ENCODE results near the gene TCHHL1.
"Not testable (repeated sequence)": the region's sequence is repeated elsewhere in the genome, so short reads cannot be mapped to it uniquely, and the experiment has no call there.

Gene TCHHL1

GRCh38 chr1:152096931-152097330 lies 8.1 kb upstream of the TCHHL1 start:
- H3K4me1 ChIP-seq (ENCODE audit: control insufficient read depth, insufficient read depth, low read length, poor library complexity, severe bottlenecking): no peaks in the 10 kb centered on the region
- H3K36me3 ChIP-seq (ENCODE audit: control insufficient read depth, insufficient read depth, low read length): no peaks in the 10 kb centered on the region
- no peak for DNase-seq
- H3K4me3 ChIP-seq (ENCODE audit: insufficient read depth, low read depth, low read length, poor library complexity, severe bottlenecking): no peak overlapping the region
- H3K27me3 ChIP-seq (replicated peaks; ENCODE audit: control insufficient read depth, insufficient read depth, low read length, poor library complexity, severe bottlenecking): no peaks in the 10 kb centered on the region
- no peaks in the 10 kb centered on the region for H3K9me3 ChIP-seq (ENCODE audit: control insufficient read depth, low read length)
- H3K27ac ChIP-seq (ENCODE audit: insufficient read depth, low read length, poor library complexity, severe bottlenecking): no peak overlapping the region

DNA sequence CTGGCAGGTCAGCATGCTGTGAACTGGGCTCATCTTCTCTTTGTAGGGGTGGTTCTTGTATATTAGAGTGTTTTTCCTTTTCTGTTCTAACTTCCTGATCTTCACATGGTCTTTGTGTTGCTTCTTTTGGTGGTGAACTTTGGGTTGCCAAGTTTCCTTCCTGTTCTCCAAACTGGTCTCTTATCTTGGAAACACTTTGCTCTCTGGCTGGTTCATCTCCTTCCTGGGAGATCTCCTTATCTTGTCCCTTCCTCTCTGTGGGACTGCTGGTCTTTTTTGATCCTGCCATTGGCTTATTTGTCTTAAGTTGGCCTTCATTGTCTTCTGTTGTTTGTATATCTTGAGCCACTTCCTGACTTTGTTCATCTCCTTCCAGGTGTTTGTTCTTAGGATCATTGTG lies 2.1 kb downstream of the TCHHL1 start:
- Histone ChIP-seq H3K4me1 (ENCODE audit: control insufficient read depth, insufficient read depth, low read length, poor library complexity, severe bottlenecking) (no peaks in the 10 kb centered on the region), H3K27me3 (replicated peaks; ENCODE audit: control insufficient read depth, insufficient read depth, low read length, poor library complexity, severe bottlenecking) (no peaks in the 10 kb centered on the region), H3K9me3 (ENCODE audit: control insufficient read depth, low read length) (no peaks in the 10 kb centered on the region), H3K4me3 (ENCODE audit: insufficient read depth, low read depth, low read length, poor library complexity, severe bottlenecking) (no peak overlapping the region), H3K36me3 (ENCODE audit: control insufficient read depth, insufficient read depth, low read length) (no peaks in the 10 kb centered on the region), H3K27ac (ENCODE audit: insufficient read depth, low read length, poor library complexity, severe bottlenecking) (no peak overlapping the region)
- no peak for DNase-seq

DNA sequence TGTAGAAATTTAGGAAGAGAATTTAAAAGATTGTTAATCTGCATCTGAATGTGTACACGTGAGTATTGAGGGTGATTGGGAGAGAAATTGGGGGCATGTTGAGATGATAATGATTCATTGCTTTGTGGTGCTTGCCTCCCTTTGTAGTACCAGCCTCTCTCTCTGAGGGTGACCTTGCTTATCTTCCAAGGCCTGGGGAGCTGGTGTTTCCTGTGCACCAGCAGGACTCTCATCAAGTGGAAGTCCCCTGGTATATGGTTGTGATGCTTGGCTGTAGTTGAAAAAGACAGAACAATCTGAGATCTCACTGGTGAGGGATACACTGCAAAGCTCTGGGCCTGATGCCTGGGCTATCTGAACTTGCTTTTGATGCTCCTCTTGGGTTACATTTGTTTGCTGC lies 4.0 kb downstream of the TCHHL1 start:
- no peaks in the 10 kb centered on the region for H3K27me3 ChIP-seq (replicated peaks; ENCODE audit: control insufficient read depth, insufficient read depth, low read length, poor library complexity, severe bottlenecking)
- no peak overlapping the region for H3K27ac ChIP-seq (ENCODE audit: insufficient read depth, low read length, poor library complexity, severe bottlenecking)
- H3K9me3 ChIP-seq (ENCODE audit: control insufficient read depth, low read length): no peaks in the 10 kb centered on the region
- no peaks in the 10 kb centered on the region for H3K4me1 ChIP-seq (ENCODE audit: control insufficient read depth, insufficient read depth, low read length, poor library complexity, severe bottlenecking)
- no peak for DNase-seq
- no peaks in the 10 kb centered on the region for H3K36me3 ChIP-seq (ENCODE audit: control insufficient read depth, insufficient read depth, low read length)
- H3K4me3 ChIP-seq (ENCODE audit: insufficient read depth, low read depth, low read length, poor library complexity, severe bottlenecking): no peak overlapping the region

DNA sequence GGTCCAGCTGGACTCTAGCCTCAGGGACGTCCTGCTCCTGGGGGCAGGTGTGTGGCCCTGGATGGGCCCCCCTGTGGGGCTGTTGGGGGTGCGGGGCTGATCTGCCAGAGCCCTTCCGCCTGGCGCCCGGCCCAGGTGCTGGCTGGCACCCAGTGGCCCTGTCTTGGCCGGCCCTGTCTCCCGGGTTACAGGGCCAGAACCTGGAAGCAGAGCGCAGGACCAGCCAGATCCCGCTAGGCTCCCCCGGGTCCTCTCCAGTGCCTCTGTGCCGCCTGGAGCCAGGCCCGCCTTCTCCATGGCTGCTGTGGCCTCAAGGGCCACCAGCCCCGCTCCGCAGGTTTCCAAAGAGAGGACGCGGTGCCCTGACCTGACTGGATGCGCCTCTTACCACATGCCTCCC lies 7.8 kb downstream of the TCHHL1 start:
- H3K27me3 ChIP-seq (replicated peaks; ENCODE audit: control insufficient read depth, insufficient read depth, low read length, poor library complexity, severe bottlenecking); H3K4me1 ChIP-seq (ENCODE audit: control insufficient read depth, insufficient read depth, low read length, poor library complexity, severe bottlenecking); H3K27ac ChIP-seq (ENCODE audit: insufficient read depth, low read length, poor library complexity, severe bottlenecking); H3K36me3 ChIP-seq (ENCODE audit: control insufficient read depth, insufficient read depth, low read length); H3K4me3 ChIP-seq (ENCODE audit: insufficient read depth, low read depth, low read length, poor library complexity, severe bottlenecking); H3K9me3 ChIP-seq (ENCODE audit: control insufficient read depth, low read length); DNase-seq: not testable (repeated sequence)

DNA sequence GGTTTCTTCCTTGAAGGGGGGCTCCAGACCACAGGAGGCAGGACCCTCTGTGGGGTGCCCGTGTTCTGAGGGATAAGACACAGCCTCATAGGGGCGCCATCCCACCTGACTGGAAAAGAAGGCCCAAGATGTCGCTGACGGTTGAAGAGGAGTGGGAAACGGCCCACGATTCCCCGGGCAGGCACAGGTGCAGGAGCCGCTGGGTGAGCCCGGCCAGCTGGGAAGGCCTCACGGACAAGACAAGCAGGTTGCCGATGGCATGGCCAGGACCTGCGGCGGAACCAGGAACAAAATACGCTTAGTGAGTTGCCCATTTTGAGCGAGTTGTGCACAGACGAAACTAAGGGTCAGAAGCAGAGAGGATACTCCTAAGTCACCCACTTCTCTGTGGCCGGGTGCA lies 8.4 kb downstream of the TCHHL1 start:
- not testable (repeated sequence) for H3K36me3 ChIP-seq (ENCODE audit: control insufficient read depth, insufficient read depth, low read length); H3K4me3 ChIP-seq (ENCODE audit: insufficient read depth, low read depth, low read length, poor library complexity, severe bottlenecking); H3K9me3 ChIP-seq (ENCODE audit: control insufficient read depth, low read length); DNase-seq; H3K4me1 ChIP-seq (ENCODE audit: control insufficient read depth, insufficient read depth, low read length, poor library complexity, severe bottlenecking); H3K27me3 ChIP-seq (replicated peaks; ENCODE audit: control insufficient read depth, insufficient read depth, low read length, poor library complexity, severe bottlenecking); H3K27ac ChIP-seq (ENCODE audit: insufficient read depth, low read length, poor library complexity, severe bottlenecking)

- Histone ChIP-seq H3K27ac (ENCODE audit: insufficient read depth, low read length, poor library complexity, severe bottlenecking) (no peak overlapping the region), H3K36me3 (ENCODE audit: control insufficient read depth, insufficient read depth, low read length) (no peaks in the 10 kb centered on the region), H3K4me1 (ENCODE audit: control insufficient read depth, insufficient read depth, low read length, poor library complexity, severe bottlenecking) (no peaks in the 10 kb centered on the region), H3K9me3 (ENCODE audit: control insufficient read depth, low read length) (no peaks in the 10 kb centered on the region), H3K27me3 (replicated peaks; ENCODE audit: control insufficient read depth, insufficient read depth, low read length, poor library complexity, severe bottlenecking) (no peaks in the 10 kb centered on the region), H3K4me3 (ENCODE audit: insufficient read depth, low read depth, low read length, poor library complexity, severe bottlenecking) (no peak overlapping the region)
- DNase-seq: no peak
Measured at GRCh38 chr1:152078831-152079441, 9.9 kb downstream of the TCHHL1 start.

GRCh38 chr1:152072311-152072710 lies 16.6 kb downstream of the TCHHL1 start:
- Histone ChIP-seq H3K36me3 (ENCODE audit: control insufficient read depth, insufficient read depth, low read length) (no peaks in the 10 kb centered on the region), H3K4me3 (ENCODE audit: insufficient read depth, low read depth, low read length, poor library complexity, severe bottlenecking) (no peak overlapping the region), H3K4me1 (ENCODE audit: control insufficient read depth, insufficient read depth, low read length, poor library complexity, severe bottlenecking) (no peaks in the 10 kb centered on the region), H3K9me3 (ENCODE audit: control insufficient read depth, low read length) (no peaks in the 10 kb centered on the region), H3K27ac (ENCODE audit: insufficient read depth, low read length, poor library complexity, severe bottlenecking) (no peak overlapping the region), H3K27me3 (replicated peaks; ENCODE audit: control insufficient read depth, insufficient read depth, low read length, poor library complexity, severe bottlenecking) (peaks cover 3% of the 10 kb centered on the region)
- no peak for DNase-seq

DNA sequence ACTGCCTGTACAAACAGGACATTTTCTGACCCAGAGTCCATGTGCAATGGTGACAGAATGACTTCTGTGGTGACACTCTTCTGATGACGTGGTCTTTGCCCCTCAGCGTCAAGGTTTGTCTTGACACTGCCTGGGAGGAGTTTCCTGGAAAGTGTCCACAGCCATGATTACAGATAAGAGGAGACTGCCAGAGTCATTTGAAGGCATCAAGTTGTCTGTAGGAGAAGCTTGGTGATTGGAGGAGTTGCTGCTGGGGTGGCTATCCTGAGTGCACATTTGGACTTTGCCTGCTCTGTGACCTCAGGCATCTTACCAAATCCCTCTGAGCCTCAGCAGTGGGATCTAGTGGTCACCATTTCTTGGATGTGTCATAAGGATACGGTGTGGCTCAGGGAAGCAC lies 17.7 kb downstream of the TCHHL1 start:
- peaks cover 3% of the 10 kb centered on the region for H3K27me3 ChIP-seq (replicated peaks; ENCODE audit: control insufficient read depth, insufficient read depth, low read length, poor library complexity, severe bottlenecking)
- no peaks in the 10 kb centered on the region for H3K36me3 ChIP-seq (ENCODE audit: control insufficient read depth, insufficient read depth, low read length)
- H3K4me1 ChIP-seq (ENCODE audit: control insufficient read depth, insufficient read depth, low read length, poor library complexity, severe bottlenecking): no peaks in the 10 kb centered on the region
- no peak for DNase-seq
- no peak overlapping the region for H3K4me3 ChIP-seq (ENCODE audit: insufficient read depth, low read depth, low read length, poor library complexity, severe bottlenecking)
- H3K9me3 ChIP-seq (ENCODE audit: control insufficient read depth, low read length): no peaks in the 10 kb centered on the region
- no peak overlapping the region for H3K27ac ChIP-seq (ENCODE audit: insufficient read depth, low read length, poor library complexity, severe bottlenecking)

DNA sequence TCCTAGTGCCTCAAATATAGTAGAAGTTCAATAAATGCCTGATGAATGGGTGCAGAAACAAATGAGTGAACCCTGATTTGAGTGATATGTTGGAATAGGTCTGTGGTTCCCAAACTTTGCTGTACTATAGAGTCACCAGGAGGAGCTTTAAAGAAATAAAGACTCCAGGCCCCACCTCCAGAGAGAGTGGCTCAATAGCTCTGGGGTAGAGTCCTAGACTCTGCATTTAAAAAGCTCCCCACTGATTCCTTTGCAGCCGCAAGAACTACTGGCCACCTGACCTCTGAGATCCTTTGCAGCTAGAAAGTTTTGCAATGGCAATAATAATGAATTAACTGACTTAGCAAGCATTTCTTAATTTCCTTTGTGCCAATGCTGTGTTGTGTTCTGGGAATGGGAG lies 20.9 kb downstream of the TCHHL1 start:
- no peak overlapping the region for H3K27ac ChIP-seq (ENCODE audit: insufficient read depth, low read length, poor library complexity, severe bottlenecking)
- DNase-seq: no peak
- H3K36me3 ChIP-seq (ENCODE audit: control insufficient read depth, insufficient read depth, low read length): no peaks in the 10 kb centered on the region
- no peaks in the 10 kb centered on the region for H3K4me1 ChIP-seq (ENCODE audit: control insufficient read depth, insufficient read depth, low read length, poor library complexity, severe bottlenecking)
- H3K27me3 ChIP-seq (replicated peaks; ENCODE audit: control insufficient read depth, insufficient read depth, low read length, poor library complexity, severe bottlenecking): peaks cover 7% of the 10 kb centered on the region
- no peak overlapping the region for H3K4me3 ChIP-seq (ENCODE audit: insufficient read depth, low read depth, low read length, poor library complexity, severe bottlenecking)
- no peaks in the 10 kb centered on the region for H3K9me3 ChIP-seq (ENCODE audit: control insufficient read depth, low read length)

GRCh38 chr1:152067150-152067549 lies 21.7 kb downstream of the TCHHL1 start:
- peaks cover 7% of the 10 kb centered on the region for H3K27me3 ChIP-seq (replicated peaks; ENCODE audit: control insufficient read depth, insufficient read depth, low read length, poor library complexity, severe bottlenecking)
- no peak for DNase-seq

GRCh38 chr1:152061952-152062351 lies 26.9 kb downstream of the TCHHL1 start:
- H3K4me3 ChIP-seq (ENCODE audit: insufficient read depth, low read depth, low read length, poor library complexity, severe bottlenecking): no peak overlapping the region
- no peak for DNase-seq
- peaks cover 4% of the 10 kb centered on the region for H3K27me3 ChIP-seq (replicated peaks; ENCODE audit: control insufficient read depth, insufficient read depth, low read length, poor library complexity, severe bottlenecking)
- H3K27ac ChIP-seq (ENCODE audit: insufficient read depth, low read length, poor library complexity, severe bottlenecking): no peak overlapping the region
- H3K9me3 ChIP-seq (ENCODE audit: control insufficient read depth, low read length): no peaks in the 10 kb centered on the region
- no peaks in the 10 kb centered on the region for H3K36me3 ChIP-seq (ENCODE audit: control insufficient read depth, insufficient read depth, low read length)
- H3K4me1 ChIP-seq (ENCODE audit: control insufficient read depth, insufficient read depth, low read length, poor library complexity, severe bottlenecking): no peaks in the 10 kb centered on the region

More at GRCh38 chr1:152067150-152067549, 21.7 kb downstream of the TCHHL1 start:
- H3K27ac ChIP-seq (ENCODE audit: insufficient read depth, low read length, poor library complexity, severe bottlenecking): no peak overlapping the region
- H3K36me3 ChIP-seq (ENCODE audit: control insufficient read depth, insufficient read depth, low read length): no peaks in the 10 kb centered on the region
- no peaks in the 10 kb centered on the region for H3K4me1 ChIP-seq (ENCODE audit: control insufficient read depth, insufficient read depth, low read length, poor library complexity, severe bottlenecking)
- no peaks in the 10 kb centered on the region for H3K9me3 ChIP-seq (ENCODE audit: control insufficient read depth, low read length)
- H3K4me3 ChIP-seq (ENCODE audit: insufficient read depth, low read depth, low read length, poor library complexity, severe bottlenecking): no peak overlapping the region
